Suppressor macrophage treated with lipopolysaccharide for 1 hour (primary cell): ENCODE measurements around the gene ZNF91.
"Not testable (repeated sequence)": the region's sequence is repeated elsewhere in the genome, so short reads cannot be mapped to it uniquely, and the experiment has no call there.

Experiments
- DNase-seq, 3 donors: peaks; one replicate each; pipeline ENCODE4 v3.0.0-alpha.2; 2020 to 2022

Gene ZNF91

GRCh38 chr19:23315286-23315685 lies 80.0 kb downstream of the ZNF91 start:
- no peak for DNase-seq

GRCh38 chr19:23314505-23315251 lies 80.6 kb downstream of the ZNF91 start:
- DNase-seq: no peak

GRCh38 chr19:23313196-23313595 lies 82.1 kb downstream of the ZNF91 start:
- no peak for DNase-seq

GRCh38 chr19:23312515-23312914 lies 82.8 kb downstream of the ZNF91 start:
- no peak for DNase-seq

- no peak for DNase-seq
Observed at GRCh38 chr19:23311551-23311950, 83.7 kb downstream of the ZNF91 start.

GRCh38 chr19:23310729-23311211 lies 84.5 kb downstream of the ZNF91 start:
- DNase-seq: no peak

- no peak for DNase-seq
Observed at GRCh38 chr19:23309926-23310325, 85.3 kb downstream of the ZNF91 start.

GRCh38 chr19:23305555-23305954 lies 89.7 kb downstream of the ZNF91 start:
- no peak for DNase-seq

- no peak for DNase-seq
Observed at GRCh38 chr19:23304238-23304637, 91.0 kb downstream of the ZNF91 start.

- no peak for DNase-seq
Observed at GRCh38 chr19:23294141-23294540, 101.1 kb downstream of the ZNF91 start.

- DNase-seq: not testable (repeated sequence)
Observed at GRCh38 chr19:23289966-23290365, 105.3 kb downstream of the ZNF91 start.
